Neural cell (in vitro differentiated cells): ENCODE data around the gene OGFOD3. TPM values are rescaled to one million over a fixed set of nuclear protein-coding genes. Genes with fewer than 3 reads are reported as not detected.

Source experiments
- H2AFZ ChIP-seq: fragments of 200-600, 300-800 bp; sonication (generic), shearing (Covaris generic); 2 replicates; pipeline ENCODE4 v1.6.0; 2014; ENCODE audit warnings: low read depth, mild to moderate bottlenecking, antibody characterized with exemption, low read length, moderate library complexity
- H3F3A ChIP-seq: fragments of 200-600 bp; shearing (Covaris generic); 2 replicates; pipeline ENCODE4 v1.6.1; 2016; ENCODE audit warnings: mild to moderate bottlenecking, moderate library complexity, mixed read lengths, antibody characterized with exemption, low read length; ENCODE audit not compliant: insufficient read depth, poor library complexity, severe bottlenecking
- H3K27ac ChIP-seq: fragments of 200-600, 300-800 bp; sonication (generic), shearing (Covaris generic); 2 replicates; pipeline ENCODE4 v1.5.1; 2014; ENCODE audit warnings: mild to moderate bottlenecking, low read length, moderate library complexity
- H3K27me3 ChIP-seq: fragments of 300-800, 200-600 bp; sonication (generic), shearing (Covaris generic); 2 replicates; pipeline ENCODE4 v1.6.0; 2014; ENCODE audit warnings: mild to moderate bottlenecking, low read depth, low read length, moderate library complexity; ENCODE audit not compliant: insufficient read depth
- H3K36me3 ChIP-seq: fragments of 300-800, 200-600 bp; sonication (generic), shearing (Covaris generic); 2 replicates; pipeline ENCODE4 v1.5.1; 2014; ENCODE audit warnings: mild to moderate bottlenecking, antibody characterized with exemption, low read length, moderate library complexity; ENCODE audit not compliant: insufficient read depth
- H3K4me2 ChIP-seq: fragments of 300-800, 200-600 bp; sonication (generic), shearing (Covaris generic); 2 replicates; pipeline ENCODE4 v1.6.0; 2014; ENCODE audit warnings: mild to moderate bottlenecking, low read length
- H3K4me3 ChIP-seq: fragments of 300-800, 200-600 bp; sonication (generic), shearing (Covaris generic); 2 replicates; pipeline ENCODE4 v1.5.1; 2014; ENCODE audit warnings: mild to moderate bottlenecking, low read length, moderate library complexity
- H3K79me2 ChIP-seq: fragments of 200-600 bp; shearing (Covaris generic); replicated peaks from 2 replicates; pipeline ENCODE4 v1.6.0; 2014; ENCODE audit warnings: mild to moderate bottlenecking, low read length, moderate library complexity; ENCODE audit not compliant: insufficient read depth
- H3K9ac ChIP-seq: fragments of 300-800, 200-600 bp; sonication (generic), shearing (Covaris generic); 2 replicates; pipeline ENCODE4 v1.6.1; 2016; ENCODE audit warnings: mild to moderate bottlenecking, low read length, mixed read lengths
- H3K9me2 ChIP-seq: fragments of 200-600 bp; shearing (Covaris generic); 2 replicates; pipeline ENCODE4 v1.6.1; 2016; ENCODE audit warnings: mild to moderate bottlenecking, low read length, mixed read lengths; ENCODE audit not compliant: insufficient read depth
- H3K9me3 ChIP-seq: fragments of 200-600, 300-800 bp; sonication (generic), shearing (Covaris generic); 2 replicates; pipeline ENCODE4 v1.6.1; 2016; ENCODE audit warnings: mild to moderate bottlenecking, mixed run types, low read length, moderate library complexity, mixed read lengths
- H4K20me1 ChIP-seq: fragments of 200-600 bp; shearing (Covaris generic); 2 replicates; pipeline ENCODE4 v1.6.1; 2016; ENCODE audit warnings: mild to moderate bottlenecking, mixed run types; ENCODE audit not compliant: insufficient read depth
- EP300 ChIP-seq: fragments of 450-650 bp; conservative IDR thresholded peaks from 2 replicates; pipeline ENCODE4 v1.6.1; 2014; ENCODE audit warnings: antibody characterized with exemption, mild to moderate bottlenecking, moderate library complexity; ENCODE audit not compliant: poor library complexity, severe bottlenecking
- EZH2 ChIP-seq: fragments of 200-600, 300-800 bp; shearing (Covaris generic), sonication (generic); IDR thresholded peaks from 2 replicates; pipeline ENCODE4 v1.6.1; 2014; ENCODE audit warnings: antibody characterized with exemption, low read length, borderline replicate concordance, mild to moderate bottlenecking; ENCODE audit not compliant: insufficient read depth, poor library complexity, severe bottlenecking
- MXI1 ChIP-seq: fragments of 450-650 bp; conservative IDR thresholded peaks from 2 replicates; pipeline ENCODE4 v1.6.1; 2014; ENCODE audit warnings: antibody characterized with exemption, mild to moderate bottlenecking; ENCODE audit not compliant: poor library complexity, severe bottlenecking
- POLR2AphosphoS5 ChIP-seq: IDR thresholded peaks from 2 replicates; pipeline ENCODE4 v1.6.1; 2012
- RAD21 ChIP-seq: fragments of 450-650 bp; conservative IDR thresholded peaks from 2 replicates; pipeline ENCODE4 v1.6.1; 2014; ENCODE audit warnings: antibody characterized with exemption, mild to moderate bottlenecking, moderate library complexity
- SMC3 ChIP-seq: fragments of 450-650 bp; conservative IDR thresholded peaks from 2 replicates; pipeline ENCODE4 v1.6.1; 2014; ENCODE audit warnings: antibody characterized with exemption, mild to moderate bottlenecking, moderate library complexity; ENCODE audit not compliant: poor library complexity
- TAF1 ChIP-seq: IDR thresholded peaks from 2 replicates; pipeline ENCODE4 v1.6.1; 2012; ENCODE audit warnings: low read depth
- polyA plus RNA-seq: library from polyadenylated mRNA; depleted of rRNA; stranded (reverse); fragments of >200 nt; gene quantifications from 2 replicates; pipeline ENCODE4 v1.2.3, GENCODE V29; 2014
- TF ChIP-seq, protein P1 (sequence below): IDR thresholded peaks from 2 replicates; pipeline ENCODE4 v1.6.1; 2012; ENCODE audit warnings: borderline replicate concordance
- TF ChIP-seq, protein P2 (sequence below): fragments of 450-650 bp; IDR thresholded peaks from 2 replicates; pipeline ENCODE4 v1.5.1; 2014; ENCODE audit warnings: antibody characterized with exemption, mild to moderate bottlenecking, moderate library complexity; ENCODE audit not compliant: poor library complexity, severe bottlenecking

The OGFOD3 gene
- polyA plus RNA-seq, 1 donor from 2014 or later: 22.6 TPM

- no peaks in the 10 kb centered on the region for H3K27me3 ChIP-seq
- H3K9me3 ChIP-seq: no peaks in the 10 kb centered on the region
- no peaks in the 10 kb centered on the region for H3K36me3 ChIP-seq
- H3K4me3 ChIP-seq: no peak overlapping the region
- H3K9ac ChIP-seq: no peak overlapping the region
- H3K27ac ChIP-seq: no peak overlapping the region
- no peaks in the 10 kb centered on the region for H4K20me1 ChIP-seq
- no peaks in the 10 kb centered on the region for H3K9me2 ChIP-seq
- H3F3A ChIP-seq: no peaks in the 10 kb centered on the region
- no peak overlapping the region for H2AFZ ChIP-seq
- no peaks in the 10 kb centered on the region for H3K79me2 ChIP-seq
- no peak overlapping the region for H3K4me2 ChIP-seq
- TF ChIP-seq MXI1 (no peak), EP300 (no peak), SMC3 (no peak), TAF1 (no peak), RAD21 (no peak)
- TF ChIP-seq, protein P1, sequence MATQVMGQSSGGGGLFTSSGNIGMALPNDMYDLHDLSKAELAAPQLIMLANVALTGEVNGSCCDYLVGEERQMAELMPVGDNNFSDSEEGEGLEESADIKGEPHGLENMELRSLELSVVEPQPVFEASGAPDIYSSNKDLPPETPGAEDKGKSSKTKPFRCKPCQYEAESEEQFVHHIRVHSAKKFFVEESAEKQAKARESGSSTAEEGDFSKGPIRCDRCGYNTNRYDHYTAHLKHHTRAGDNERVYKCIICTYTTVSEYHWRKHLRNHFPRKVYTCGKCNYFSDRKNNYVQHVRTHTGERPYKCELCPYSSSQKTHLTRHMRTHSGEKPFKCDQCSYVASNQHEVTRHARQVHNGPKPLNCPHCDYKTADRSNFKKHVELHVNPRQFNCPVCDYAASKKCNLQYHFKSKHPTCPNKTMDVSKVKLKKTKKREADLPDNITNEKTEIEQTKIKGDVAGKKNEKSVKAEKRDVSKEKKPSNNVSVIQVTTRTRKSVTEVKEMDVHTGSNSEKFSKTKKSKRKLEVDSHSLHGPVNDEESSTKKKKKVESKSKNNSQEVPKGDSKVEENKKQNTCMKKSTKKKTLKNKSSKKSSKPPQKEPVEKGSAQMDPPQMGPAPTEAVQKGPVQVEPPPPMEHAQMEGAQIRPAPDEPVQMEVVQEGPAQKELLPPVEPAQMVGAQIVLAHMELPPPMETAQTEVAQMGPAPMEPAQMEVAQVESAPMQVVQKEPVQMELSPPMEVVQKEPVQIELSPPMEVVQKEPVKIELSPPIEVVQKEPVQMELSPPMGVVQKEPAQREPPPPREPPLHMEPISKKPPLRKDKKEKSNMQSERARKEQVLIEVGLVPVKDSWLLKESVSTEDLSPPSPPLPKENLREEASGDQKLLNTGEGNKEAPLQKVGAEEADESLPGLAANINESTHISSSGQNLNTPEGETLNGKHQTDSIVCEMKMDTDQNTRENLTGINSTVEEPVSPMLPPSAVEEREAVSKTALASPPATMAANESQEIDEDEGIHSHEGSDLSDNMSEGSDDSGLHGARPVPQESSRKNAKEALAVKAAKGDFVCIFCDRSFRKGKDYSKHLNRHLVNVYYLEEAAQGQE: no peak
Measured at GRCh38 chr17:82428546-82428945, 10.2 kb upstream of the OGFOD3 start.

DNA sequence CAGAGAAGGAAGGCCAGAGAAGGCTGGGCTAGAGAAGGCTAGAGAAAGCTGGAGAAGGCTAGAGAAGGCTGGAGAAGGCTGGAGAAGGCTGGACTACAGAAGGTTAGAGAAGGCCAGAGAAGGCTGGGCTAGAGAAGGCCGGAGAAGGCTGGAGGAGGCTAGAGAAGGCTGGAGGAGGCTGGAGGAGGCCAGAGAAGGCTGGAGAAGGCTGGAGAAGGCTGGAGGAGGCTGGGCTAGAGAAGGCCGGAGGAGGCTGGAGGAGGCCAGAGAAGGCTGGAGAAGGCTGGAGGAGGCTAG, 6.4 kb upstream of the OGFOD3 start:
- Histone ChIP-seq H3K9ac (no peak overlapping the region), H3K9me3 (no peaks in the 10 kb centered on the region), H3K27ac (no peak overlapping the region), H3K36me3 (no peaks in the 10 kb centered on the region), H4K20me1 (no peaks in the 10 kb centered on the region), H3K27me3 (no peaks in the 10 kb centered on the region), H3F3A (no peaks in the 10 kb centered on the region), H3K4me3 (no peak overlapping the region), H3K4me2 (no peak overlapping the region), H2AFZ (no peak overlapping the region), H3K9me2 (no peaks in the 10 kb centered on the region), H3K79me2 (no peaks in the 10 kb centered on the region)
- TF ChIP-seq, protein P1: no peak
- no peak for TF ChIP-seq MXI1
- TF ChIP-seq RAD21: no peak
- TF ChIP-seq TAF1: no peak
- no peak for TF ChIP-seq POLR2AphosphoS5
- no peak for TF ChIP-seq SMC3
- TF ChIP-seq EP300: no peak
- no peak for TF ChIP-seq EZH2
- TF ChIP-seq, protein P2, sequence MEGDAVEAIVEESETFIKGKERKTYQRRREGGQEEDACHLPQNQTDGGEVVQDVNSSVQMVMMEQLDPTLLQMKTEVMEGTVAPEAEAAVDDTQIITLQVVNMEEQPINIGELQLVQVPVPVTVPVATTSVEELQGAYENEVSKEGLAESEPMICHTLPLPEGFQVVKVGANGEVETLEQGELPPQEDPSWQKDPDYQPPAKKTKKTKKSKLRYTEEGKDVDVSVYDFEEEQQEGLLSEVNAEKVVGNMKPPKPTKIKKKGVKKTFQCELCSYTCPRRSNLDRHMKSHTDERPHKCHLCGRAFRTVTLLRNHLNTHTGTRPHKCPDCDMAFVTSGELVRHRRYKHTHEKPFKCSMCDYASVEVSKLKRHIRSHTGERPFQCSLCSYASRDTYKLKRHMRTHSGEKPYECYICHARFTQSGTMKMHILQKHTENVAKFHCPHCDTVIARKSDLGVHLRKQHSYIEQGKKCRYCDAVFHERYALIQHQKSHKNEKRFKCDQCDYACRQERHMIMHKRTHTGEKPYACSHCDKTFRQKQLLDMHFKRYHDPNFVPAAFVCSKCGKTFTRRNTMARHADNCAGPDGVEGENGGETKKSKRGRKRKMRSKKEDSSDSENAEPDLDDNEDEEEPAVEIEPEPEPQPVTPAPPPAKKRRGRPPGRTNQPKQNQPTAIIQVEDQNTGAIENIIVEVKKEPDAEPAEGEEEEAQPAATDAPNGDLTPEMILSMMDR: no peak
